Prostate gland (tissue), 2 donors: Measurements from ENCODE around the gene EPC2. TPM values are rescaled to one million over a fixed set of nuclear protein-coding genes. Genes with fewer than 3 reads are reported as not detected.
"Not testable (repeated sequence)": the region's sequence is repeated elsewhere in the genome, so short reads cannot be mapped to it uniquely, and the experiment has no call there.

Experiments used
- DNase-seq: peaks from one replicate; pipeline ENCODE4 v3.0.0-alpha.2; 2019; ENCODE audit warnings: low spot score
- H3K27ac ChIP-seq, 2 donors: fragments of 200-600 bp; sonication (generic); 2 replicates each; pipeline ENCODE4 v1.5.1; 2017 to 2019
- H3K27me3 ChIP-seq: fragments of 200-600 bp; sonication (generic); replicated peaks from 2 replicates; pipeline ENCODE4 v1.5.1; 2019; ENCODE audit not compliant: insufficient read depth
- H3K36me3 ChIP-seq, 2 donors: fragments of 200-600 bp; sonication (generic); 1 replicate in 1 of 2; 2 replicates in 1 of 2; pipeline versions ENCODE4 v1.5.1 to v1.8.1; 2017 to 2019
- H3K4me1 ChIP-seq: fragments of 200-600 bp; sonication (generic); replicated peaks from 2 replicates; pipeline ENCODE4 v1.5.1; 2019
- H3K4me3 ChIP-seq, 2 donors: fragments of 200-600 bp; sonication (generic); 2 replicates each; pipeline ENCODE4 v1.5.1; 2017 to 2019
- H3K9me3 ChIP-seq: fragments of 200-600 bp; sonication (generic); 2 replicates; pipeline ENCODE4 v1.5.1; 2017
- POLR2A ChIP-seq: fragments of 450-650 bp; IDR thresholded peaks from one replicate; pipeline ENCODE4 v1.6.1; 2016; ENCODE audit warnings: antibody characterized with exemption, mild to moderate bottlenecking
- POLR2AphosphoS5 ChIP-seq: sonication (generic); formaldehyde crosslinking; IDR thresholded peaks from one replicate; pipeline ENCODE4 v1.6.1; 2017; ENCODE audit warnings: antibody characterized with exemption
- WGBS: methylation state at CpG from one replicate; pipeline ENCODE4 v1.1.5; 2018; 5-methylcytosine and 5-hydroxymethylcytosine counted together
- intact Hi-C: fragments of 100-400 bp; cut with DNase I; formaldehyde crosslinking; loops from one replicate; pipeline ENCODE4 v1.14.2; 2022
- total RNA-seq, 2 donors: library from RNA; depleted of rRNA; stranded (reverse); fragments of >200 nt; gene quantifications; one replicate each; pipeline ENCODE4 v1.1.0, GENCODE V29; 2016
- TF ChIP-seq, protein P1 (sequence below), 4 experiments: fragments of 200-600 bp in 2 of 4; fragments of 450-650 bp in 2 of 4; sonication (generic) in 2 of 4; IDR thresholded peaks; 1 replicate in 3 of 4; 2 replicates in 1 of 4; pipeline ENCODE4 v1.5.1; 2016 to 2019; ENCODE audit warnings: antibody characterized with exemption in 4 of 4, mild to moderate bottlenecking in 2 of 4, moderate library complexity in 2 of 4

The EPC2 gene
- total RNA-seq, 2 donors from 2014 or later: 27.2 to 40.2 TPM

DNA sequence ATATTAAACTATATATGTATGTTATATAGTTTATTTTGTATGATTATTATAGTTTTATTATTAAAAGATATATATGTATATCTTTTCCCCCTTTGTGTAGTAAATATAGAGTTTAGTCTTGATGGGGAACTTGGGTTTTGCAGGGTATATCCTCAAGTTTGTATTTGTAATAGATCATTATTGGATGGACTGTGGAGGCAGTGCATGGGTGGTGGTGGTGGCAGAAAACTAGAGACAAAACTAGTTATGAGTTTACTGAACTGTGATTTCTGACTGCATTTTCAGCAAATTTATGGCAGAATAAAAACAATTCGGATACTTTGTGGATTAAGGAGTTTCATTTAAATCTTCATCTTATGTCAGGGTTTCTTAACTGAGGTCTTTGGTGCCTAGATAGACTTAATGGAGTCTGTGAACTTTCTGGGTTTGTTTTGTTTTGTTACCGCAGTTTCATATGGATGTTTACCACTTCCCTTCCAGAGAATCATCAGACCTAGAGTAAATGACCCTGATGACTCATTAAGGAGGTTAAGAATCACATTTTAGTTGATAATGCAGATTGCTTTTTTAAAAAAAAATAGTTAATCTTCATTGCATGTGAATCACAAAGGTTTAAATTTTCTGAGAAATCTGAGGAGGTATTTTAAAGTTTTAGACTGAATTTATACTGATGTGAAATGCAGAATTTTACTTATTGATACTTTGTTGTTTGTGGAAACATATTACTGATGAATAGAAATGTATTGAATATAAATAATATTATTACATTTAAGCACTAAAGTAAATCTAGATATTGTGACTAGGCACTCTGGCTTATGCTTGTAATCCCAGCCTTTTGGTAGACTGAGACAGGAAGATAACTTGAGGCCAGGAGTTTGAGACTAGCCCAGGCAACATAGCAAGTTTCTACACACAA lies 14.5 kb downstream of the EPC2 start:
- H3K27ac ChIP-seq: no peak overlapping the region
- H3K4me3 ChIP-seq: no peak overlapping the region
- 76% methylated on average over 2 of the region's 2 CpGs for WGBS
- no peaks in the 10 kb centered on the region for H3K9me3 ChIP-seq
- intact Hi-C loops: no loop called here
- H3K36me3 ChIP-seq: no peaks in the 10 kb centered on the region
- no peaks in the 10 kb centered on the region for H3K27me3 ChIP-seq
- DNase-seq: no peak
- no peaks in the 10 kb centered on the region for H3K4me1 ChIP-seq
- TF ChIP-seq POLR2A: no peak
- no peak for TF ChIP-seq POLR2AphosphoS5
- TF ChIP-seq, protein P1, sequence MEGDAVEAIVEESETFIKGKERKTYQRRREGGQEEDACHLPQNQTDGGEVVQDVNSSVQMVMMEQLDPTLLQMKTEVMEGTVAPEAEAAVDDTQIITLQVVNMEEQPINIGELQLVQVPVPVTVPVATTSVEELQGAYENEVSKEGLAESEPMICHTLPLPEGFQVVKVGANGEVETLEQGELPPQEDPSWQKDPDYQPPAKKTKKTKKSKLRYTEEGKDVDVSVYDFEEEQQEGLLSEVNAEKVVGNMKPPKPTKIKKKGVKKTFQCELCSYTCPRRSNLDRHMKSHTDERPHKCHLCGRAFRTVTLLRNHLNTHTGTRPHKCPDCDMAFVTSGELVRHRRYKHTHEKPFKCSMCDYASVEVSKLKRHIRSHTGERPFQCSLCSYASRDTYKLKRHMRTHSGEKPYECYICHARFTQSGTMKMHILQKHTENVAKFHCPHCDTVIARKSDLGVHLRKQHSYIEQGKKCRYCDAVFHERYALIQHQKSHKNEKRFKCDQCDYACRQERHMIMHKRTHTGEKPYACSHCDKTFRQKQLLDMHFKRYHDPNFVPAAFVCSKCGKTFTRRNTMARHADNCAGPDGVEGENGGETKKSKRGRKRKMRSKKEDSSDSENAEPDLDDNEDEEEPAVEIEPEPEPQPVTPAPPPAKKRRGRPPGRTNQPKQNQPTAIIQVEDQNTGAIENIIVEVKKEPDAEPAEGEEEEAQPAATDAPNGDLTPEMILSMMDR (IDR thresholded peaks at IDR 0.05): no peak

DNA sequence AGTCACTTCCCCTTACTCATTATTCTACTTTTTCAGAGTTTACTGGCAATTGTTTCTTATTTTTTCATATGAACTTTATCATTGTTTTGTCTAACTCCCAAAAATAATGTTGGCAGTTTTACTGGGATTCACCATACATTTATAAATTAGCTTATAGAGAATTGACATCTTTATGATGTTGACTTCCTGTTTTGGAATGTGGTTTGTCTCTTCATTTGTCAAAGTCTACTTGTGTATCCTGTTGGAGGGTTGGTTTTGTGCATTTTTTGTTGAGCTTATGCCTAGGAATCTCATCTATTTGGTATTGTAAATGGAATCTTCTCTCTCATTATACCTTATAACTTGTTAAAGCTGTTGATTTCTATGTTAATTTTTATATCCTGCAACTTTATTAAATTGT lies 16.4 kb downstream of the EPC2 start:
- intact Hi-C loops: no loop called here
- TF ChIP-seq POLR2AphosphoS5 (no peak), POLR2A (no peak)
- TF ChIP-seq, protein P1 (IDR thresholded peaks at IDR 0.05): no peak
- no peaks in the 10 kb centered on the region for H3K36me3 ChIP-seq
- H3K27ac ChIP-seq: no peak overlapping the region
- no peaks in the 10 kb centered on the region for H3K9me3 ChIP-seq
- no peaks in the 10 kb centered on the region for H3K27me3 ChIP-seq
- H3K4me3 ChIP-seq: no peak overlapping the region
- H3K4me1 ChIP-seq: no peaks in the 10 kb centered on the region
- DNase-seq: no peak

- over 99% methylated on average over 8 of the region's 8 CpGs for WGBS
- intact Hi-C loops, H3K4me1 ChIP-seq, H3K27ac ChIP-seq, DNase-seq, H3K9me3 ChIP-seq, H3K27me3 ChIP-seq, H3K36me3 ChIP-seq, H3K4me3 ChIP-seq: not testable (repeated sequence)
Measured at GRCh38 chr2:148662332-148662731, 17.8 kb downstream of the EPC2 start.

DNA sequence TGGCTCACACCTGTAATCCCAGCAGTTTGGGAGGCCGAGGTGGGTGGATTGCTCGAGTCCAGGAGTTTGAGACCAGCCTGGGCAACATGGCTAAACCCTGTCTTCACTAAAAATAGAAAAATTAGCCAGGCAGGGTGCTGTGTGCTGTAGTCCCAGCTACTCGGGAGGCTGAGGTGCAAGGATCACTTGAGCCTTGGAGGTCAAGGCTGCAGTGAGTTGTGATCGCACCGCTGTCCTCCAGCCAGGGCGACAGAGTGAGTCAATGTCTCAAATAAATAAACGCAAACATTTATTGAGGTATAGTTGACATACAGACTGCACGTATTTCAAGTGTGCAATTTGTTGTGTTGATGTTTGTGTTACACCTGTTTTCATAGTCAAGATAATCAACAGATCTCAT lies 19.7 kb downstream of the EPC2 start:
- 94% methylated on average over 8 of the region's 8 CpGs for WGBS
- Histone ChIP-seq H3K27ac (no peak overlapping the region), H3K9me3 (no peaks in the 10 kb centered on the region), H3K27me3 (no peaks in the 10 kb centered on the region), H3K4me1 (no peaks in the 10 kb centered on the region), H3K36me3 (no peaks in the 10 kb centered on the region), H3K4me3 (no peak overlapping the region)
- intact Hi-C loops: no loop called here
- no peak for TF ChIP-seq POLR2AphosphoS5
- TF ChIP-seq, protein P1 (IDR thresholded peaks at IDR 0.05): no peak
- no peak for TF ChIP-seq POLR2A
- DNase-seq: no peak

DNA sequence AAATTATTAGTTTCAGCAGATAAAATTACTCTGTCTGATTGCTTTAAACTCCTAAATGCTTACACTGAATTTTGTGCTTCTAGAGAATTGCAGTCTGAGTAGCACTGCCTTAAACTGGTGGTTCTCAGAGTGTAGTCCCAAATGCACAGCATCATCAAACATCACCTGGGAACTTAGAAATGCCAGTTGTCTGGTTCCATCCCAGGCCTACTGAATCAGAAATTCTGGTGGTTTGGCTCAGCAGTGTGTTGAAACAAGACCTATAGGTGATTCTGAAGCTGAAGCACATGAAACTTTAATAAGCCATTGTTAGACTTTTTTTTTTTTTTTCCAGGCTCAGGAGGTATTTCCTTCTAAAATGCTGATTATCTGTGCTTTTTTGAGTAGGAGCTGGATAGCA lies 22.0 kb downstream of the EPC2 start:
- Histone ChIP-seq H3K4me1 (no peaks in the 10 kb centered on the region), H3K36me3 (no peaks in the 10 kb centered on the region), H3K4me3 (no peak overlapping the region), H3K27me3 (no peaks in the 10 kb centered on the region), H3K27ac (no peak overlapping the region), H3K9me3 (no peaks in the 10 kb centered on the region)
- intact Hi-C loops: no loop called here
- DNase-seq: no peak
- TF ChIP-seq POLR2A (no peak), POLR2AphosphoS5 (no peak)
- TF ChIP-seq, protein P1 (IDR thresholded peaks at IDR 0.05): no peak
